ENCODE results near the gene DNAJB11.

DNA sequence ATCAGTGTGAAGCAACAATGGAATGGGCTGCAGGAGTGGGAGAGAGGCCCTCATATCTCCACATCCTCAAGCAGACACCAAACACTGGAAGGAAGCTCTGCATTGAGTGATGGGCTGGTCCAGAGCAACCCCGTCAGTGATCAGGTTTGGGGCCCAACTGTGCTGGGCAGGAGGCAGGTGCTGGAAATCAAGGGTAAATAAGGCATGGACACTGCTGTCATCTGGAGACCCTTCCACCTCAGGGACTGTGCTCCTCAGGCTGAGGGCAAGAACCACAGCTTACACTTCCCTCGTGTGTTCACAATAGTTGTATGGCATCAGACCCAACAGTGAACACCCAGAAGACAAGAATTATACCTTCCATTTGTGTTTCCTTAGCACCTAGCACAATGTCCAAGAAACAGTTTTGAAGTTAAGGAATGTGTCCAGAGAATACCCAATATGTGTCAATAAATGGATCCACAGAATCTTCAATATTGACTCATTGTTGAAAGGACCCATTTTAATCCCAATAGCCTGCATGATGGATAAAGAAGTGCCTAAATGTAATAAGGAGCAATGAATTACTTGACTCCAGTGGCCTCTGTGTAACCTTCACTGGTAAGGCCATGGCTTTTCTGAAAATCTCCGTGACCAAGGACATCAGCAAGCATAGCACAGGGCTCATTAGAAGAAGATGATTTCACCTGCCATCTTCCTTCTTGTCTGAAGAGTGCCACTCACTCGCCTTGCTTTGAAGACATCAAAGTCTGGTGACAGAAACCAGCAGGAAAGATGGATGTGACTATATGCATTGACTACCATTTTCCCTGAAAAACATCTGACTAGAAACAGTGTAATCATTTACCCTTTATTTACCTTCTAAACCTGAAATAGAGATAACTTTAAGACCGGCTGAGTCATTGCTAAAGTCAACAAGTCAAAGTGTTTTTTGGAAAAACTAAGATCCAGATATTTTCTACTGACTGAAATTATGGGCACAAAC, 35.3 kb downstream of the DNAJB11 start:
- TF ChIP-seq CTCF (IDR thresholded peaks at IDR 0.05; ENCODE audit: low read depth, low read length, poor library complexity, severe bottlenecking) = no peak
- TF ChIP-seq EZH2phosphoT487 (IDR thresholded peaks at IDR 0.05; ENCODE audit: borderline replicate concordance, low read length) = no peak
